GM19193 (cell line): ENCODE measurements around the gene ZBTB46.

Experiments
- POLR2A ChIP-seq: IDR thresholded peaks from 4 replicates; pipeline ENCODE4 v1.6.1; 2011; ENCODE audit not compliant: insufficient read depth, insufficient read length; ENCODE audit errors: extremely low read depth

Gene ZBTB46

GRCh38 chr20:63861365-63861934 is 30.4 kb upstream of the ZBTB46 start, which contains the start of gene ABHD16B:
TSS of gene ABHD16B (plus strand) at chr20:63861498. CDS start at chr20:63861541, 43 bp downstream.
- no peak for TF ChIP-seq POLR2A

GRCh38 chr20:63860325-63861051 is 29.4 kb upstream of the ZBTB46 start:
- no peak for TF ChIP-seq POLR2A

DNA sequence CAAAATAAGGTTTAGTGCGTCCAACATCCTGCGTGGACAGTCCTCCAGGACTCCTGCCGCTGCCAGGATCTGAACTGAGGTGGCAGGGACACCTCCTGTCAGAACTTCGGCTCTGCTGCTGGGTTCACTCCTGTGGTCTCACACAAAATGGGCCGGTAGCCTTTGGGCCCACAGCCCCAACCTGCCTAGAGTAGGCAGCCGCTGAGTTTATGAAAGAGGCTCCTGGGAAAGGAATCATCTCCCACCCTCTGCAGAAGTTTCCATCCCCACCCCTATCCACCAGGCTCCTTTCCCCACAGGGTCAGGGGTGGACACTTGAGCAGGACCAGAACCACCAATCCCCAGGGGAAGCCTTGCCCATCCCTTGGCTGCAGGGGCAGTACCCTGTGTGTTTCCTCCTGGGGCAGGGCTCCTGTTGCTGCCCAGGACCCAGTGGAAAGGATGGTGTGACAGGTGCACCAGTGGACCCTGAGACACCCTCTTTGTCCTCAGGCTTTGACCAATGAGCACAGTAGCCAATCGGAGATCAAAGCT is 28.2 kb upstream of the ZBTB46 start:
- TF ChIP-seq POLR2A, result no peak

- no peak for TF ChIP-seq POLR2A
Measured at GRCh38 chr20:63858393-63859165, 27.5 kb upstream of the ZBTB46 start.

DNA sequence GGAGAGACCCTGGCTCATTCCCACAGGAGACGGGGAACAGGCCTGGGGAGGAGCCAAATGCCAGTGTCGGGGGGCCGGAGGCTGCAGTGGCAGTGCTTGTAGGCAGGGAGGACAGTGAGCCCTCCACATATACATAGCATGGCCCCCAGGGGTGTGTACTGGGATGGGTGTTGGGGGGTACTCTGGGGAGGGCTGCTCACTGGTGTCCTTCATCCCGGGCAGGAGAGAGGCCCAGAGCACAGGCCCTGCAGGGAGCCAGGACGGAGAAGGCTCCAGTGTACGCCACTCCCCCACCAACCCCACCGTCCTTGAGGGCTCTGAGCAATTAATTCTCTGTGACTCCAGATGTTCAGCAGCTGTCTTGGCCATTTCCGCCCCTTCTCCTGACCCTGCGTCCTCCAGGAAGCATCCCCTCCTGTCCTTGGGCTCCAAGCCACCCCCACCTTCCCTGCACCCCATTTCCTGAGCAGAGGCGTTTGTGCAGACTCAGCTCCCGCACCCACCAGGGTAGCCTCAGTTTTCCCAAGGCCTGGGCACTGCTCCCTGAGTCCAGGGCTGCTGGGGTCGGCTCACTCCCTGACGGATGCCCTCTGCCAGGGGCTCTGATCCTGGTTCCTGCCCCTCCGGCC is 26.8 kb upstream of the ZBTB46 start:
- no peak for TF ChIP-seq POLR2A

- no peak for TF ChIP-seq POLR2A
Measured at GRCh38 chr20:63856098-63856511, 25.0 kb upstream of the ZBTB46 start.

DNA sequence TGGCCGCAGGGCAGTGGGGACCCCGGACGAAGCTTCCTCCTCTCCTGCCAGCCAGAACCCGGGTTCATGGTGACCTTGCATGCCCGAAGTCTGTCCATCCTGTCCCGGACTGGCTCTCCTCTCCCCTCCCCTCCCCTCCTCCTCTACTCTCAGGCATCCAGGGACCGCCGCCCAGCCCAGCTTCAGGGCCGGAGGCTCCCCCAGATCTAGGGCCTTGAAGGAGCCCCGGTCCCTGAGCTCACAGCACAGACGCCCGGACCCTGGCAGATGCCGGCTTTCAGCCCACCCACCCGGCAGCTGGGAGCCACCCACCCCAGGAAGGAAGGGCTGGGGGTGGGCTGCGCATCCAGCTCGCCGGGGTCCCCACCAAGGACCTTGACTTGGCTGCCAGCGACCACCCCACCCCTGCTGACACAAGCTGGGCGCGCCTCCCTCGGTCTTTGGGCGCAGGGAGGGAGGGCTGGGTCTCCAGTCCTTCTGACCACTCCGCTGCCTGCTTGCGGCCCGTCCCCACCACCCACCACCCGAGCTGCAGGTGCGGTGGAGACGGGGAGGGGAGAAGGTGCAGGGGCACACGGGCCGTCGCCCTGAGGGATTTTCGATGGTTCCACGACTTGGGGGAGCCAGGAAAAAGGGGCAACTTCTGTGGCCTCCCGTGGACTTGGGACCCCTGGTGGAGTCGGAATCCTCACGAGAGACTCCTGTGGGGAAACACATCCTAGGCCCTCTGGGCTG is 24.5 kb upstream of the ZBTB46 start:
- no peak for TF ChIP-seq POLR2A

GRCh38 chr20:63854766-63855362 is 23.8 kb upstream of the ZBTB46 start:
- no peak for TF ChIP-seq POLR2A

DNA sequence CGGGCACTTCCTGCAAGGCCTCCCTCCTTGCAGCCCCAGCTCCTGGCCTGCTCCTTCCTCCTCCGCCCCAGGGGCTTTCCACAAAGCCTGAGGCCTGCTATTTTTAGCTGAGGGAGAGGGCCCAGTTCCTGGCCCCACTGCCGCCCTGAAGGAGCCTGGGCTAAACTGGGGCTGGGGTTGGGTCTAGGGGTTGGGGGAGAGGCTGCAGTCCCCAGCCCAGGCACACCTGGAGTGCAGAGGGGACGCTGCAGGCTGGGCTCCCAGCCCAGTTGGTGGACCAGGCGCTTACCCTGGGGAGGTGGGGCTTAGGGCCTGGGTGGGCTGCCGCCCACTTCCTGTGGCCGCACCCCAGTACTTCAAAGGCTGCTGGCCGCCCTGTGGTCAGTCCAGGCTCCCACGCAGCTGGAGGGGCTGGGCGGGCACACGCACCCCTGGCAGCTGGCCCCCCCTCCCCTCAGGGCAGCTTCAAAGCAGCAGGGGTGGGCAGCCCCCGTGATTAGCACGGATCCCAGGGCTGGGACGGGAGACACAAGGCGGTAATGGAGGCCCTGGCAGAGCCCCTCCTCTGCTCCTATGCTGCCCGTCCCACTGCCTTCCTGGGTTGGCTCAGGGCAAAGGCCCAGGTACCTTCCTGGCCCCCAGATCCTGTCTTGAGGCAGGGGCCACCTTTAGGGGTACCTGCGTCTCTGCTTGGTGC is 23.2 kb upstream of the ZBTB46 start:
- no peak for TF ChIP-seq POLR2A

GRCh38 chr20:63850689-63851547 is 19.9 kb upstream of the ZBTB46 start:
- no peak for TF ChIP-seq POLR2A

GRCh38 chr20:63848003-63848911 is 17.2 kb upstream of the ZBTB46 start:
- no peak for TF ChIP-seq POLR2A

DNA sequence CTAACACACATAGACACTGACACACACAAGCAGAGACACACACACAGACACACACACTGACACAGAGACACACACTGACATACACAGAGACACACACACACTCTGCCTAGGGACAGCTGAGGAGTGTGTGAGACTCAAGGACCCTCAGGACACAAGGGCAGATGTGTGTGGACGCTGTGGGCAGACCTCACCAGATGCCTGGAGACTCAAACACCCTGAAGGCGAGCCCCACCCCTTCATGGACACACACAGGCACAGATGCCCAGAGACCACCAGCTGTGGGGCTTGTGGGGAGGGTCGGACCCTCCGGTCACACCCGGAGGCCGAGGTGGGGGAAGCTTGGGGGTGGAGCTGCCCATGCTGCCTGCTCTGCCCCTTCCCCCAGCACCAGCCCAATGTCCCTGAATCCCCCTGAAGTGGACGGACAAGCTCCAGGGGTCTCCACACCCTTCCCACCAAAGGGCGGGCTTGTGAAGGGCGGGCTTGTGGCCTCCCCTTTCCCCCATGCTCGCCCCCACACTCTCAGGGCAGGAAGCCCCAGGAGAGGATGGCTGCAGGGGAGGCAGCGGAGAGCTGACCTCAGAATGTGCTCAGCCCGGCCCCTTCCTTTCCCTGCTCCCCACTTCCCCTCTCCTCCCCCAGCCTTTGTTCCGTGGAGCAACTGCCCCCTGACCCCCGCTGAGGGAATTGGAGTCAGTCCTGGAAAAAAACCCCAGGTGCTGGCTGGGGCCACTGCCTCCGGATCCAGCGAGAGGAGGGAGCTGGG is 16.4 kb upstream of the ZBTB46 start:
- no peak for TF ChIP-seq POLR2A
